ENCODE measurements around the gene ITGB5.

ITGB5 gene

GRCh38 chr3:124860599-124860998 lies 26.6 kb downstream of the ITGB5 start:
- DNase-seq = no peak

GRCh38 chr3:124859025-124859424 lies 28.1 kb downstream of the ITGB5 start:
- DNase-seq = no peak

- no peak for DNase-seq
These were observed 28.9 kb downstream of the ITGB5 start for GRCh38 chr3:124858275-124858674.

- no peak for DNase-seq
These were observed 30.5 kb downstream of the ITGB5 start for GRCh38 chr3:124856677-124857076.

GRCh38 chr3:124854009-124854408 lies 33.2 kb downstream of the ITGB5 start:
- DNase-seq = no peak

GRCh38 chr3:124853446-124853845 lies 33.7 kb downstream of the ITGB5 start:
- no peak for DNase-seq

- no peak for DNase-seq
These were observed 35.3 kb downstream of the ITGB5 start for GRCh38 chr3:124851905-124852304.

- DNase-seq = no peak
These were observed 36.0 kb downstream of the ITGB5 start for GRCh38 chr3:124851136-124851535.

GRCh38 chr3:124850633-124851032 lies 36.5 kb downstream of the ITGB5 start:
- no peak for DNase-seq

GRCh38 chr3:124850212-124850611 lies 37.0 kb downstream of the ITGB5 start:
- DNase-seq = no peak

GRCh38 chr3:124848300-124848699 lies 38.9 kb downstream of the ITGB5 start:
- no peak for DNase-seq

GRCh38 chr3:124847863-124848262 lies 39.3 kb downstream of the ITGB5 start:
- no peak for DNase-seq

- DNase-seq = no peak
These were observed 40.1 kb downstream of the ITGB5 start for GRCh38 chr3:124847051-124847450.

- DNase-seq = no peak
These were observed 41.0 kb downstream of the ITGB5 start for GRCh38 chr3:124846189-124846588.

- no peak for DNase-seq
These were observed 41.8 kb downstream of the ITGB5 start for GRCh38 chr3:124845406-124845805.

- DNase-seq = no peak
These were observed 43.5 kb downstream of the ITGB5 start for GRCh38 chr3:124843506-124844177.

- no peak for DNase-seq
These were observed 44.1 kb downstream of the ITGB5 start for GRCh38 chr3:124843047-124843446.

GRCh38 chr3:124841517-124841916 lies 45.6 kb downstream of the ITGB5 start:
- no peak for DNase-seq

GRCh38 chr3:124840331-124840730 lies 46.8 kb downstream of the ITGB5 start:
- DNase-seq = no peak

GRCh38 chr3:124839896-124840295 lies 47.3 kb downstream of the ITGB5 start:
- no peak for DNase-seq

GRCh38 chr3:124838963-124839362 lies 48.2 kb downstream of the ITGB5 start:
- no peak for DNase-seq

- no peak for DNase-seq
These were observed 49.4 kb downstream of the ITGB5 start for GRCh38 chr3:124837730-124838186.

GRCh38 chr3:124837065-124837464 lies 50.1 kb downstream of the ITGB5 start:
- no peak for DNase-seq

GRCh38 chr3:124836448-124836847 lies 50.7 kb downstream of the ITGB5 start:
- DNase-seq = no peak

Measured in activated CD4-positive, alpha-beta T cell treated with anti-CD3 and anti-CD28 coated beads for 1 hour (primary cell).